GM18498 (cell line): Measurements from ENCODE around the gene DIS3L2.

Experiments used
- ATAC-seq: cut with Tn5 transposase; IDR thresholded peaks from one replicate; pipeline ENCODE4 v1.9.1; 2021; ENCODE audit warnings: mild to moderate bottlenecking, moderate library complexity; ENCODE audit not compliant: unreplicated experiment

DIS3L2 gene

DNA sequence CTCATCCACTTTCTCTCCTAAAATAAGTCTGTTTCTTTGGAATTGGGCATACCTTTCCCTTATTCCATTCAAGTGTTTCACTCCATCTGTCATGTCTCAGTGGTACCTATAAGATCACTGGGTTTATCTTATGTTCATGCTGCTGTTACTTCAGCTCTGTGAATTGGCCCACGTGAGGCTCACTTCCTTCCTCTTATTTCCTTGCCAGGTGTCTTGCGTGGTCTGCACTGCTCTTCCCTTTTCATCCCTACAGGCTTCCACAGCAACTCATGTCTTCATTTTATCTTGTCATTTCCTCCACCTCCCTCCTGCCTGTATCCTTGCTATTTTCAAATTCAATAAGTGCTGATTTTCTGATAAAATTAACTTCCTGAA, 258.0 kb downstream of the DIS3L2 start:
- no peak for ATAC-seq

DNA sequence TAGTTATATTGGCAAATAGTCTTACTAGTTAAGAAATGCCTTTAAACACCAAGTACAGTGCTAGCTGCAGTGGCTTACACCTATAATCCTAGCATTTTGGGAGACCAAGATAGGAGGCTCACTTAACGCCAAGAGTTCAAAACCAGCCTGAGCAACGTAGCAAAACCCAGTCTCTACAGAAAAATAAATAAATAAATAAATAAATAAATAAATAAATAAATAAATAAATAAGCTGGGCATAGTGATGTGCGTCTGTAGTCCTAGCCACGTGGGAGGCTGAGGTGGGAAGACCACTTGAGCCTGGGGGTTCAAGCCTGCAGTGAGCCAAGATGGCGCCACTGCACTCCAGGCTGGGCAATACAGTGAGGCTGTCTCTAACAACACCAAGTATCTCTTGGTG, 258.4 kb downstream of the DIS3L2 start:
- no peak for ATAC-seq

DNA sequence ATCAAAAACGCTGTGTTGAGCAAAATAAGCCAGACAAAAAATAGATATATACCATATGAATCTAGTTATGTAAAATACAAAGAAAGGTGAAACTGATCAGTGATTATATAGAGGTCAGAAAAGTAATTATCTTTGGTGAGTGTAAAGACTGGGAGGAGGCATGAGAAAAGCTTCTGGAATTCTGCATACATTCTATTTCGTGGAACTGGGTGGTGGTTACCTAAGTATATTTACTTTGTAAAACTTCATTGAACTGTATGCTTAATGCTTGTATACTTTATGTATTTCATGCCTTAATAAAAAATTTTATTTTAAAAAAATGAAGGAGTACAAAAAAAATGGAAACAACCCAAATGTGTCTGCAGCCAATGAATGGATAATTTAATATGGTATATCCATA, 263.9 kb downstream of the DIS3L2 start:
- no peak for ATAC-seq

DNA sequence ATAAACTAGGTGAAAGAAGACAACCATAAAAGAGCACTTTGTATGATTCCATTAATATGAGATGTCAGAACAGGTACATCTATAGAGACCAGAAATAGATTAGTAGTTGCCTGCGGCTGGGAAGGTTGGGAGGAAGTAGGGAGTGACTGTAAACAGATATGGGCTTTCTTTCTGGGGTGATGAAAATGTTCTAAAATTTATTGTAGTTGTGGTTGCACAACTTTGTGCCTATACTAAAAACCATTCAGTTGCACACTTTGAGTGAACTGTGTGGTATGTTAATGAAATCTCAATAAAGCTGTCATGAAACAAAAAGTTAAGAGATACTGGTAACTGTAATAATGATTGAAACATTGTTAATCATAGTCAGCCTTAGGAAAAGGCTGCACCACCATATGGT, 264.4 kb downstream of the DIS3L2 start:
- no peak for ATAC-seq

DNA sequence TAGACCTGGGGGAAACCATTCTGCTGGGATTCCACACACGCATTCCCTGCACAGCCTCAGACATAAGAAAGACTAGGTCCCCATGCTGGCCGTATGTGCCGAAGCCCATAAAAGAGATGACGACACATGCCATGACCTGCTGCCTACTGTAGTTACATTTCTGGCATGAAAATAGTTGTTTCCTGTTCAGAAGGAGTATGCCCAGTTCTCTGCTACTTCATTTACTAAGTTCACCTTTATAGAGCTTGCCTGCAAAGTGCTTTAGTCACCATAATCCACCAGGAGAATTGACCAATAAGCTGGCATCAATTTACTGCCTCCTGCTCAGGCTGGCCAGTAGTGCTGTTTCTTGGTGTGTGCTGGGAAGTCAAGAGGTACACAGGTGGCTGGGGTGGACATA, 266.8 kb downstream of the DIS3L2 start:
- no peak for ATAC-seq

DNA sequence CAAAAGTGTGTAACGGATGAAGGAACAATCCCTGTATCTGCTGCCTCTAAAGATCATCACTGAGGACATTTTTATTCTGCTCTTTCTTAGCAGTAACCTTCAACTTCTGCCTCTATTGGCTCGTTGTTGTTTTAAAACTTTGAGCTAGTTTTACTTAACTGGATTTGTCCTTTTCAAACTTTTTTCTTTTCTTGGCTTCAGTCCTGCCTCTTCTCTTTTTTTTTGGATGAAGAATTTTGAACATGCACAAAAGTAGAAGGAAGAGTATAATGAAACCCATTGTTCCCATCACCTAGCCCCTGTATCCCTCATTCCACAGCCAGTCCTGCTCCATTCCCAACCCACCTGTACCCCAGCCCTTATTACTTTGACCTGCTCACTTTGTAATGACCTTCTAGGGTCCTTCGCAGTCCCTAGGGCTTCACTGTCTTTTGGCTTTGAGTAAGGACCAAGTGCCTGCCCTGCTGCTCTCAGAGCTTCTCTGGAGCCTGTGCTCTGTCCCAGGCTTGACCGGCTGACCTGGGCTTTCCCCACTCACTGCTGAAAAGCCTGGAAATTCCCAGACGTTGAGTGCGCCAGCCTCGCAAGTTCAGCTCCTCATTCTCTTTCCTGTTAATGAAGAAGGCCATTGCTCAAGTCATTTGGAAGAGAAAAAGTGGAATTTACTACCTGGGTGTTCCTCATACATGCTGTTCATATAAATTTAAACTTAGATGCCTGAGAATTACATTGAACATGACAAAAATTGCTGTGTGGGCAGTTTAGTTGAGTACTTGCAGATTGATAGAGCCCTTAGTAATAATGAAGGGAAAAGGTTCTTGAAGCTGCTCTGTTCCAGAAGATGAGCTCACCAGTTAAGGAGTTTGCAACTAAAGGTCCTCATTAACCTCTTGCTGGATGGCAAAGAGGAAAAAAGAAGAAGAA, 267.7 kb downstream of the DIS3L2 start:
- no peak for ATAC-seq

DNA sequence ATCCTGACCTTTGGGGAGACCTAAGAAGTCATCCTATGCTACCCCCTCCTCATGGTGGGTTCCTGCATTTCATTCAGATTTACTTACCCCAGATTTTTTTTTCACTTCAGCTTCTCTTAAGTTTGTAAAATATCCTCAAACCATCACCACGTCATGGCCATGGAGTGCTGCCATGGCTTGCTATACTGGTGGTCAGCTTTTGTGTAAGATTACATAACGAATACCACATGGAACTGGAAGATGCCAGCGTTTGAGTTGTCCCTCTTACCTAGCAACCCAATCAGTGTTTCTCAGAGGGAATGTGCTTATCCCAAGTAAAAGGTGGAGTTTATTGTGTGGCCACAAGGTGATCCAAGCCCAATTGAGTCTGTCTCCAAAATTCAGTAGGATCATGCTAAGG, 268.4 kb downstream of the DIS3L2 start:
- no peak for ATAC-seq

DNA sequence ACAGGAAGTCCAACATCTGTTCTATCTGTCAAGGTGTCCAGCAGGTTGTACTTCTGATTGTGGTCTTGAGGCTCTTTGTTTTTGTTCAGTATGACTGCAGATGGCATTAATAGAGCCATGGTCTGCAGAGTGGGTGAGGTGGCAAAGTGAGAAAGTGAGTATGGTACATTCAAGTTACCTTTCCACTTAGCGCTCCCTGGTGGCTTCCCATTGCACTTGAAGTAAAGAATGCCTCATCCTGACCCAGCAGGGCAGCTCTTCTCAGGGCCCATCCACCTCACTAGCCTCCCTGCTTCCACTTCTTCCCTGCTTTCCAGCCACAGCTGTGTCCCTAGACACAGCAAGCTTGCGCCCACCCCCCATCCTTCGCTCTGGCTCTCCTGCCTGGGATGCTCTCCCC, 269.0 kb downstream of the DIS3L2 start:
- no peak for ATAC-seq

DNA sequence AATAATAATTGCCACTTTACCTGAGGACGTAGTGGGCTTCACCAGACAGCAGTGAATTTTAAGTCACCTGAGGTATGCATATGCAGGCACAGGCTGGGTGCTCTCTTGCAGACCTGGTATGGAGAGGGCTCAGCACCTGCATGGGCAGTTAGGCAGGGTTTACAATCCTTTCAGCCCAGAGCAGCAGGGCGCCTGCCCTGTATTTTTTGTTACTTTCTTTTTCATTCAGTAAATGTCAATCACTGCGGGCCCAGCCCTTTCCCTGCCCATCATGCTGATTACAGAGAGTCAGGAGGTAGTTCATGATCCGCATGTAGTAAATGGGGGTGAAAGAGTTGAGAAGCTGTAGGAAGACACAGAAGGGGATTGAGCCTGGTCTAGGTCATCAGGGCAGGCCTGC, 270.0 kb downstream of the DIS3L2 start:
- ATAC-seq: no peak

DNA sequence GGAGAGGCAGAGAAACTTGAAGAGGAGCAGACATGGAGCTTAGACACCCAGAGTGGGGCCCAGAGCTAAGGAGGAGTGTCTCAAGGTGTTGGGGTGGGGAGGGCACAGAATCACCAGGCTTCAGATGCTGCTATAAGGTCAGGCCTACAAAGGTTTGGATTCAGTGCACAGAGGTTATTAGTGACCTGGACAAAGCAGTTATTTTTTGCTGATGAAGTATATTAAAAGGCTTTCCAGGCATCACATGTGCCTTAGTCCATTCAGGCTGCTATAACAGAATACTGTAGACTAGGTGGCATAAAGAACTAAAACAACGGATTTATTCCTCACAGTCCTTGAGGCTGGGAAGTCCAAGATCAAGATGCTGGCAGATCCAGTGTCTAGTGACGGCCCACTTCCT, 271.4 kb downstream of the DIS3L2 start:
- ATAC-seq: no peak

DNA sequence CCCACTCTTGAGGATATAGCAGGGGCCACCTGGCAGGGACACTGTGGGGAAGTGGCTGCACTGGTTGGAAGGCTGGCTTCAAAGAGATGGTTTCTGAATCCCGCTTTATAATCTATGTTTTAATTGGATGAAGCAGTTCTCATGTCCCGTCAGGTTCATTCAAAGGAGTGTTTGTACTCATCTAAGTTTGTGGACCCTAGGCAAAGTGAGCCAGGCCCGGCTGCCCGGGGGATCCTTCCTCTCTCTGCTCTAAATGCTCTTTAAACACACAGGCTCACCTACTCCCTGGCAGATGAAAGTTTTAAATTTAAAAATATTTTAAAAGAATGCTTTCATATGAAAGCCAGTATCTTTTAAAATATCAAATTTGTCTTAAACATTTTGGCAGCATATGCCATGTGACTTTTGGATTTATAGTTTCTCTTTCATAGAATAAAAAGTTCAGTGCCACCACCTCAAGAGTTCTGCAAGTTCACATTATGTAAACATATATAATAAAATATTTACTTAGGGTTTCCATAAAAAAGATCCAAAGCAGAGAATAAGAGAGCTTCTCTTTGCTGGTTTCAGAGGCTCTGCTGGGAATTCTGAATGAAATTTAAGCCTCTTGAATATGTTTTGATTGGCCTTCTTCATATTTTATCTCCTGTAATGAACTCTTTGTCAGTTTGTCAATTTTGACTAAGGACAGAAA, 273.6 kb downstream of the DIS3L2 start:
- ATAC-seq: no peak

DNA sequence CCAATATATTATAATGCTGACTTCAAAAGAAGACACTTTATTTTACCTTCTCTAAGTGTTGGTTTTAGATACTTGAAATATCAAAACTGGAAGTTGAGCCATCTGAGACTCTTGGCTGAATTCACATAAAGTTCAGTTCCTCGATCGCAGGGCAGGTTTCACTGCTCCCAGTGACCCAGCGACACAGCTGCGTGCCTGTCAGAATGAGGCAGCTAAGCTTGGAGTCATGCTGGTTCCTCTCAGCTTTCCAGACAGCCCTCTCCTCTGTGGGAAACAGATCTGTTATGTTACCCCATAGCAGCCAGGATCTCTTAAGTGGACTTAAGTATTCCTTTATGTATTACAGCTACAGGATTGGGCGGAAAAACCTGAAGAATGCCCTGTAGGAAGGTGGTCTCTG, 274.2 kb downstream of the DIS3L2 start:
- peak; percentile 46 for ATAC-seq

DNA sequence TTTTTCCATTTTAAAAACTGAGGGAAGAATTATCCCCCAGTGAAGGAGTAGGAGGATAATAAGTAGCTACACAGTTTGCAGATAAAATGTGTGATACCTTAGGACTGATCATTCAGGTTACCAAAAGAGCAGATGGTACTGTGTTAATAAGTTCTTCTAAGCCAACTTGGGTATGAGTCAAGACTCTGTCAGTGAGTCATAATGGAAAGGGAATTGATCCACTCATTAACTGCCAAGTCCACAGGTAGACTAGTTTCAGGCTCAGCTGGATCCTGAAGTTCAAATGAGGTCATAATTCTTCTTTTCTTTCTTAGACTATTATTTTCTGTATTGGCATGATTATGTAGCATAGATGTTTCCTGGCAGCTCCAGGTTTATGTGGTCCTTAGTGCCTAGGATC, 274.7 kb downstream of the DIS3L2 start:
- peak; percentile 82 for ATAC-seq

DNA sequence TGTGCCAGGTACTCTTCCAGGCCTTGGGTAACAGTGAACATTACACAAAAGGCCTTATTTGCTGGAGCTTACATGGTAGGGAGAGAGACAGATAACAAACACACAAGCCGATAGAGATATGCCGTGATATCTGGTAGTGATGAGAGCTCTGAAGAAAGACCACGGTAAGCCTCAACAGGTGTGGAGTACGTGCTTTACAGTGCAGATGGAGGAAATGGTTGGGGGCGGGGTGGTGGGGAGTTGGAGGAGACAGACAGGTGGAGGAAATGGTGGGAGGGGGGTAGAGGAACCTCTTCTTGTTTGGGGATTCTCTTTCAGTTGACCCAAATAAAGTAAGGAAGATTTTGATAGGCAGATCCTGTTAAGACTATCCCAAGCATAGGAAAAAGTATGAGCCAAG, 276.0 kb downstream of the DIS3L2 start:
- ATAC-seq: no peak

DNA sequence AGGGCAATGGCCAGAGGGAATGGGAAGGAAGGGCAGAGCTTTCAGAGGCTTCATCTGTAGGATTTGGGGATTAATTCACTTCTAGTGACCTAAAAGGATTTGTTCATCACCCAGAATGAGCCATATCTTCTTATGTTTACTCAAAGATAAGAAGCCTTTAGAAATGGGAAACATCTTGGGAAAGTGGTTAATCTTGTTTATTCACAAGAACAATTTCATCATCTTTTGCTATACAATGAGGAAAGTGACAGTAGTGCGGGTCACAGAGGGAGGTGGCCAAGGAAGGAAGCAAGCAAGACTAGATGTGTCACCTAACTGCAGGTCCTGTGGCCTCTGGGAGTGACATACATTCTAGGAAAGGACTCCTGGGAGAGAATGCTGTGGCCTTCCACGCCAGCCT, 276.6 kb downstream of the DIS3L2 start:
- ATAC-seq: no peak

DNA sequence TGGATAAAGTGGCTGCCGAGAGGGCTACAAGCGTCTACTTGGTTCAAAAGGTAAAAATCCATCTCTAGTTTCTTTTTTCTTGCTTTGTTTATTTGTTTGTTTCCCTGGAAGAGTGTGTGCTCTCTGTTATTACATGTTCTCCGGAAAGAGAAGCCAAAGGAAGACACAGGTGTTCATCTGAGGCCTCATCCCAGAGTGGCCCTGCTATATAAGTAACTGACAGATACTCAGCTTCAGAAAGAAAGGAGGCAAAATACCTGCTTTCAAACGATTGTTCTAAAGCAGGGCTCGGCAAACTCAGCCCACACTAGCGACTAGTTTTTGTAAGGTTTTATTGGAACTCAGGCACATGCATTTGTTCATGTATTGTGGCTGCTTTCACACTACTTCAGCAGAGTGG, 277.1 kb downstream of the DIS3L2 start:
- ATAC-seq: no peak

DNA sequence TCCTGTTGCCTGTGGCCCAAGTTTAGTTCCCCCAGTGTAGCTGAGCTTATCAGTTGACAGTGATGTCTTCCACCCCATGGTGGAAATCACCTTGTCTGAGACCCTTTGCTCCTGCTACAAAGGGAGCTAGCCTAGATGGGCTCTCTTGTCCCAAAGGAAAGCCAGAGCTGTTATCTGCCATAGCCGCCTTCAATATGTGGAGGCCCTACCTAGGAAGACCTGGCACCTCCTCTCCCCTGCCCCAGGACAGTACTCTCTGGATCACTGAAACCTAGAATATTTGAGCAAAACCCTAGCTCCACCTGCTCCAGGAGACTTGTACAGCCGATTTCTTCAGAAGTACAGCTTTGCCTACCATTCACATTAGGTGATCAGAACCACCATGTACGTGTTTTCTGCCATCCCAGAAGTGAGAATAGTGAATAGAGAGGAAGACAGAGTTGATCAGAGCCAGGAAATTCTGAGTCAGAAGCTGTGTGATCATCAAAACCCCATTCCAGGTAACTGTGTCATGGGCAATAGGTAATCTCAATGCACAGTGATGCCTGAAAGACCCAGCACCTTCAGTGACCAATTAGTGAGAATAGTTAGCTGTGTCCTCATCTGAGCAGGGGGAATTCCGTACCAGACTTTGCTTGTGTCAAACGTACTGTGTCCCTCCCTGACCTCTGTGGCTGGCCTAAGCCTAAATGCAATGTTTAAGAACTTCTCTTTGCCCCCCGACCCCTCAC, 278.6 kb downstream of the DIS3L2 start:
- ATAC-seq: no peak

DNA sequence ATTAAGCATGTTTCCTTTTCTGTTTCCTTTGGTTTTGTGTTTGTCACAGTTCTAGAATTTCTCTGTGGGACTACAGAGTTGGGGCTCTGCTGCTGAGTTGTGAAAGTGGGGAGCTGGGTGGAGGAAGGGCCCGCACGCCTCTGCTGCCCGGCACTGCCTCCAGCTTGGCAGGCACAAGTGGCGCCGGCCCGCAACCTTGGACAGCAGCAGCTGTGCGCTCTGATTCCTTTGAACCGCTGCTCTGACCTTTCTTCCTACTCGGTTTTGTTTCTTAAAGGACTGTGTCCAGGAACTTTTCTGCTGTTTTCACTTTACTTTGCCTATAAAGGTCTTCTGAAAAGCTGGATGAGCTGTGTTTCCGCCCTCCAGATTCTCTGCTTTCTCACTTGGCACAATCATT, 279.4 kb downstream of the DIS3L2 start:
- no peak for ATAC-seq

DNA sequence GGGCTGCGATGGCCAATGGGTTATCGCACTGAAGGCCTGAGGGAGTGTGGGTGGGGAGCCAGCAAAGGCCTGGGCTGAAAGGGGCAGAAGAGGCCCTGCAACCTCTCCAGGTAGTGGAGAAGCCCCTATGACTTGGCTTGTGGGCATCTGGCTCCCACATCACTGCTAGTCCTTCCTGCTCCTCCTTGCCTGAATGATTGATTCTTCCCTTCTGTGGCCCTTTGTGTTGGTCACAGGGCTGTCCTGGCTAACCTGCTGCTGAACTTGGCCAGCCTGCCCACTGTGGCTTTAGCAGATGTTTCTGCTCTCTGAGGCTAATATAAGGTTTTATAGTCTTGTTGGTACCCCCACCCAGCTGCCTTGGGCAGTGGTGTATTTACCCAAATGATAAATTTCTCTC, 280.8 kb downstream of the DIS3L2 start:
- ATAC-seq: no peak

DNA sequence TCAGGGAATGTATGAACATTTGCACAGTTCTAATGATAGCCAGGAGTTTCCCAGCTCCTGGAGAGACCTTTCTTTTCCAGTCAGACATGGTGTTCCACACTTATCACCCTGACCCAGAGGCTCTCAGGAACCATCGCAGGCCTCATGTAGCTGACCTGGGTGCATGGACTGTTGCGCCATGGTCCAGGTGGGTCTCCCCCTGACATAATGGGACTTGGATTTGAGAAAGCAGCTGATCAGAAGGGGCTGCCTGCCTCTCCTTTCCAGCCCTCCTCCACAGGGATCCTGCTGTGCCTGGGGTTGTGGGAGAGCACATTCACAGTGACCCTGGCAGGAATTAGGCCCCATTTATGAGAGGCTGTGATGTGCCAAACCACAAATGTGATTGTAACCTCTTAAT, 283.6 kb downstream of the DIS3L2 start:
- ATAC-seq: no peak

DNA sequence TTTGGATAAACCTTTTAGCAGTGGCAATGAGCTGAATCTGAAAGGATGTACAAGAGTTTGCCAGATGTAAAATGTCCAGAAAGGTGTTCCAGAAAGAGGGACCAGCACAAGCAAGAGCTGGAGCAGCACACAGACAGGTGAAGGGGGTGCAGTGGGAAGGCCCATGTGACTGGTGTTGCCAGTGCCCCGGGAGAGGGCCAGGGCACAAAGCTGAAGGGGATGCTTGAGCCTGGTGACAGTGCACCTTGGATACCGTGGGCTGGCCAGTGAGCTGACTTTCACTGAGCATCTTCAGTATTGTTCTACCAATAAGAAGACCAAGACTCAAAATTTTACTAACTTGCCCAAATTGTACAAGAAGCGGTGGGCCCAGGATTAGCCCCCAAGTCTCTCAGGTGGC, 284.7 kb downstream of the DIS3L2 start:
- ATAC-seq: no peak

DNA sequence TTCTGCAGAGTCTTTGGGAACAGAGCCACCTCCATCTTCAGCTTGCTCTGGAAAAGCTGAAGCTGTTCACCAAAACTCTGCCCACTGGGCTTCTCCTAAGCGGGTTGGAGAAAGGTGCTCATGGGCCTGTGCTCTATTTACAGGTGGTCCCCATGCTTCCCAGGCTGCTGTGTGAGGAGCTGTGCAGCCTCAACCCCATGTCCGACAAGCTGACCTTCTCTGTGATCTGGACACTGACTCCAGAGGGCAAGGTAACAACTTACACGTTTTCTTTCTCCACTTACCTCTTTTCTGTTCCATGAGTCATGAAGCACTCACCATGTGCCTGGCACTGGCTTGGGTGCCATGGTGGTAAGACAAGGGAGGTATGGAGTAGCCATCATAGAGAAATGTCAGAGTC, 287.6 kb downstream of the DIS3L2 start:
- no peak for ATAC-seq
